ENCODE results near the gene STARD5. TPM values are rescaled to one million over a fixed set of nuclear protein-coding genes. Genes with fewer than 3 reads are reported as not detected.

The STARD5 gene
- total RNA-seq, 2 donors from 2014 or later = 2.0 to 5.4 TPM

- Mint-ChIP-seq H3K9me3 (no peaks in the 10 kb centered on the region), H3K36me3 (ENCODE audit: low read depth) (no peaks in the 10 kb centered on the region), H3K4me3 (no peak overlapping the region), H3K27ac (no peak overlapping the region), H3K27me3 (ENCODE audit: insufficient read depth) (no peaks in the 10 kb centered on the region), H3K4me1 (no peaks in the 10 kb centered on the region)
- H3K4me3 ChIP-seq (ENCODE audit: low read length) = no peak overlapping the region
- H3K9me3 ChIP-seq (ENCODE audit: control insufficient read depth, low read length) = no peaks in the 10 kb centered on the region
- no peak for DNase-seq
- no peak overlapping the region for H3K9ac ChIP-seq (ENCODE audit: extremely low read depth, low read length, poor library complexity, severe bottlenecking)
- H3K36me3 ChIP-seq (ENCODE audit: control insufficient read depth, insufficient read depth, low read length) = no peaks in the 10 kb centered on the region
- peaks cover 3% of the 10 kb centered on the region for H3K27me3 ChIP-seq (ENCODE audit: control insufficient read depth, insufficient read depth, low read length, poor library complexity, severe bottlenecking)
- WGBS, 2 experiments (ENCODE audit: insufficient coverage in 1 of 2, insufficient read length in 1 of 2) = 89 to 94% methylated on average over 4 of the region's 4 CpGs
- no peaks in the 10 kb centered on the region for H3K4me1 ChIP-seq (ENCODE audit: control insufficient read depth, insufficient read depth, low read length)
- H3K27ac ChIP-seq (ENCODE audit: low read depth, low read length) = no peak overlapping the region
- TF ChIP-seq, protein P1, sequence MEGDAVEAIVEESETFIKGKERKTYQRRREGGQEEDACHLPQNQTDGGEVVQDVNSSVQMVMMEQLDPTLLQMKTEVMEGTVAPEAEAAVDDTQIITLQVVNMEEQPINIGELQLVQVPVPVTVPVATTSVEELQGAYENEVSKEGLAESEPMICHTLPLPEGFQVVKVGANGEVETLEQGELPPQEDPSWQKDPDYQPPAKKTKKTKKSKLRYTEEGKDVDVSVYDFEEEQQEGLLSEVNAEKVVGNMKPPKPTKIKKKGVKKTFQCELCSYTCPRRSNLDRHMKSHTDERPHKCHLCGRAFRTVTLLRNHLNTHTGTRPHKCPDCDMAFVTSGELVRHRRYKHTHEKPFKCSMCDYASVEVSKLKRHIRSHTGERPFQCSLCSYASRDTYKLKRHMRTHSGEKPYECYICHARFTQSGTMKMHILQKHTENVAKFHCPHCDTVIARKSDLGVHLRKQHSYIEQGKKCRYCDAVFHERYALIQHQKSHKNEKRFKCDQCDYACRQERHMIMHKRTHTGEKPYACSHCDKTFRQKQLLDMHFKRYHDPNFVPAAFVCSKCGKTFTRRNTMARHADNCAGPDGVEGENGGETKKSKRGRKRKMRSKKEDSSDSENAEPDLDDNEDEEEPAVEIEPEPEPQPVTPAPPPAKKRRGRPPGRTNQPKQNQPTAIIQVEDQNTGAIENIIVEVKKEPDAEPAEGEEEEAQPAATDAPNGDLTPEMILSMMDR (conservative IDR thresholded peaks at IDR 0.05) = no peak
Measured at GRCh38 chr15:81343371-81343770, 19.4 kb upstream of the STARD5 start.

DNA sequence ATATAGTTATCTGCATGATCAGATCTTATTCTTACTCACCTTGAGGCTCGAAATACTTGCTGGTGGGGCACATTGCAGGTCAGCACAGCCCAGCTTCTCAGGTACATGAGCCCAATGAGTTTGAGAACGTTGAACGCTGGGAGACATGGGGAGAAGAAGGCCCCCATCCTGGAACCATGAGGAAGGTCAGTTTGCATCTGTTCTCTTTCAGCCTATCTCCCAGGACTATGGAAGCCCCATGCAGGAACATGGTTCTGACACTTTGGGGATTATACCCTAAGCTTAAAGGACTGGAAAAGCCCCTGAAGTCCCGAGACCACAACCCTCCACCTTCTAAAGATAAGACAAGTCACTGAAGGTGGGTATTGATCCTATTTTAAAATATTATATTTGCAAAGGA lies 17.4 kb upstream of the STARD5 start:
- Mint-ChIP-seq H3K9me3 (no peaks in the 10 kb centered on the region), H3K27ac (no peak overlapping the region), H3K36me3 (ENCODE audit: low read depth) (no peaks in the 10 kb centered on the region), H3K4me3 (no peak overlapping the region), H3K27me3 (ENCODE audit: insufficient read depth) (no peaks in the 10 kb centered on the region), H3K4me1 (no peaks in the 10 kb centered on the region)
- TF ChIP-seq, protein P1 (conservative IDR thresholded peaks at IDR 0.05) = no peak
- Histone ChIP-seq H3K4me1 (ENCODE audit: control insufficient read depth, insufficient read depth, low read length) (no peaks in the 10 kb centered on the region), H3K9me3 (ENCODE audit: control insufficient read depth, low read length) (no peaks in the 10 kb centered on the region), H3K27me3 (ENCODE audit: control insufficient read depth, insufficient read depth, low read length, poor library complexity, severe bottlenecking) (peaks cover 3% of the 10 kb centered on the region), H3K4me3 (ENCODE audit: low read length) (no peak overlapping the region), H3K36me3 (ENCODE audit: control insufficient read depth, insufficient read depth, low read length) (no peaks in the 10 kb centered on the region), H3K27ac (ENCODE audit: low read depth, low read length) (no peak overlapping the region), H3K9ac (ENCODE audit: extremely low read depth, low read length, poor library complexity, severe bottlenecking) (no peak overlapping the region)
- WGBS, 2 experiments (ENCODE audit: insufficient coverage in 1 of 2, insufficient read length in 1 of 2) = 95 to 100% methylated on average over 3 to 4 of the region's 4 CpGs
- no peak for DNase-seq

- no peak for DNase-seq
- H3K36me3 ChIP-seq (ENCODE audit: control insufficient read depth, insufficient read depth, low read length) = no peaks in the 10 kb centered on the region
- H3K4me3 ChIP-seq (ENCODE audit: low read length) = no peak overlapping the region
- no peak overlapping the region for H3K27ac ChIP-seq (ENCODE audit: low read depth, low read length)
- no peaks in the 10 kb centered on the region for H3K27me3 ChIP-seq (ENCODE audit: control insufficient read depth, insufficient read depth, low read length, poor library complexity, severe bottlenecking)
- no peak overlapping the region for H3K9ac ChIP-seq (ENCODE audit: extremely low read depth, low read length, poor library complexity, severe bottlenecking)
- TF ChIP-seq, protein P1 (conservative IDR thresholded peaks at IDR 0.05) = no peak
- no peaks in the 10 kb centered on the region for H3K4me1 ChIP-seq (ENCODE audit: control insufficient read depth, insufficient read depth, low read length)
- no peaks in the 10 kb centered on the region for H3K27me3 Mint-ChIP-seq (ENCODE audit: insufficient read depth)
- 86 to 100% methylated on average over 2 to 4 of the region's 4 CpGs for WGBS, 2 experiments (ENCODE audit: insufficient coverage in 1 of 2, insufficient read length in 1 of 2)
- no peak overlapping the region for H3K27ac Mint-ChIP-seq
- H3K4me1 Mint-ChIP-seq = peaks cover 5% of the 10 kb centered on the region
- no peak overlapping the region for H3K4me3 Mint-ChIP-seq
- H3K9me3 Mint-ChIP-seq = no peaks in the 10 kb centered on the region
- no peaks in the 10 kb centered on the region for H3K9me3 ChIP-seq (ENCODE audit: control insufficient read depth, low read length)
- H3K36me3 Mint-ChIP-seq (ENCODE audit: low read depth) = no peaks in the 10 kb centered on the region
Measured at GRCh38 chr15:81339851-81340250, 15.9 kb upstream of the STARD5 start.
